ENCODE measurements around the gene STOX2. TPM values are rescaled to one million over a fixed set of nuclear protein-coding genes. Genes with fewer than 3 reads are reported as not detected.

STOX2 gene
- total and polyA plus RNA-seq, 2 of the 8 experiments (the other 6 are each of a cell fraction or from before 2014, with no cell fraction given), result 5.5 to 20.0 TPM

DNA sequence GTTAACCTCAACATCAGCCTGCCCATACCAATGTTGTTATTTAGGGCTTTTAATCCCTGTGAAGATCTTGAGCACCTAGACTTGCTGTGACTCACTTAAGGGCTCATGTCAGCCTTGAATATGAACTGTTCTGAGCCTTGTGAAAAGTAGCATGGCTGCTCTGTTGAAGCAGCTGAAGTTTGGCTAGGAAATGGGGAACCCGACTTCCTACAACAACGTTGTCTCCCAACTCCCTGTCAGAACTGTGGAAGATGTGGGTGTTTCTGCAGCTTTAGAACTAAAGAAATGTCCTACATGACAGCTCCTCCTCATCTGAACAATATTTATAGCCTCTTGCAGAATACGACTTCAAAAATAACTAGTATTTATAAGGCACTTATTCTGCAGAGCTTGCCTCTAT lies 27.5 kb downstream of the STOX2 start (continued):
- TF ChIP-seq, protein P1, sequence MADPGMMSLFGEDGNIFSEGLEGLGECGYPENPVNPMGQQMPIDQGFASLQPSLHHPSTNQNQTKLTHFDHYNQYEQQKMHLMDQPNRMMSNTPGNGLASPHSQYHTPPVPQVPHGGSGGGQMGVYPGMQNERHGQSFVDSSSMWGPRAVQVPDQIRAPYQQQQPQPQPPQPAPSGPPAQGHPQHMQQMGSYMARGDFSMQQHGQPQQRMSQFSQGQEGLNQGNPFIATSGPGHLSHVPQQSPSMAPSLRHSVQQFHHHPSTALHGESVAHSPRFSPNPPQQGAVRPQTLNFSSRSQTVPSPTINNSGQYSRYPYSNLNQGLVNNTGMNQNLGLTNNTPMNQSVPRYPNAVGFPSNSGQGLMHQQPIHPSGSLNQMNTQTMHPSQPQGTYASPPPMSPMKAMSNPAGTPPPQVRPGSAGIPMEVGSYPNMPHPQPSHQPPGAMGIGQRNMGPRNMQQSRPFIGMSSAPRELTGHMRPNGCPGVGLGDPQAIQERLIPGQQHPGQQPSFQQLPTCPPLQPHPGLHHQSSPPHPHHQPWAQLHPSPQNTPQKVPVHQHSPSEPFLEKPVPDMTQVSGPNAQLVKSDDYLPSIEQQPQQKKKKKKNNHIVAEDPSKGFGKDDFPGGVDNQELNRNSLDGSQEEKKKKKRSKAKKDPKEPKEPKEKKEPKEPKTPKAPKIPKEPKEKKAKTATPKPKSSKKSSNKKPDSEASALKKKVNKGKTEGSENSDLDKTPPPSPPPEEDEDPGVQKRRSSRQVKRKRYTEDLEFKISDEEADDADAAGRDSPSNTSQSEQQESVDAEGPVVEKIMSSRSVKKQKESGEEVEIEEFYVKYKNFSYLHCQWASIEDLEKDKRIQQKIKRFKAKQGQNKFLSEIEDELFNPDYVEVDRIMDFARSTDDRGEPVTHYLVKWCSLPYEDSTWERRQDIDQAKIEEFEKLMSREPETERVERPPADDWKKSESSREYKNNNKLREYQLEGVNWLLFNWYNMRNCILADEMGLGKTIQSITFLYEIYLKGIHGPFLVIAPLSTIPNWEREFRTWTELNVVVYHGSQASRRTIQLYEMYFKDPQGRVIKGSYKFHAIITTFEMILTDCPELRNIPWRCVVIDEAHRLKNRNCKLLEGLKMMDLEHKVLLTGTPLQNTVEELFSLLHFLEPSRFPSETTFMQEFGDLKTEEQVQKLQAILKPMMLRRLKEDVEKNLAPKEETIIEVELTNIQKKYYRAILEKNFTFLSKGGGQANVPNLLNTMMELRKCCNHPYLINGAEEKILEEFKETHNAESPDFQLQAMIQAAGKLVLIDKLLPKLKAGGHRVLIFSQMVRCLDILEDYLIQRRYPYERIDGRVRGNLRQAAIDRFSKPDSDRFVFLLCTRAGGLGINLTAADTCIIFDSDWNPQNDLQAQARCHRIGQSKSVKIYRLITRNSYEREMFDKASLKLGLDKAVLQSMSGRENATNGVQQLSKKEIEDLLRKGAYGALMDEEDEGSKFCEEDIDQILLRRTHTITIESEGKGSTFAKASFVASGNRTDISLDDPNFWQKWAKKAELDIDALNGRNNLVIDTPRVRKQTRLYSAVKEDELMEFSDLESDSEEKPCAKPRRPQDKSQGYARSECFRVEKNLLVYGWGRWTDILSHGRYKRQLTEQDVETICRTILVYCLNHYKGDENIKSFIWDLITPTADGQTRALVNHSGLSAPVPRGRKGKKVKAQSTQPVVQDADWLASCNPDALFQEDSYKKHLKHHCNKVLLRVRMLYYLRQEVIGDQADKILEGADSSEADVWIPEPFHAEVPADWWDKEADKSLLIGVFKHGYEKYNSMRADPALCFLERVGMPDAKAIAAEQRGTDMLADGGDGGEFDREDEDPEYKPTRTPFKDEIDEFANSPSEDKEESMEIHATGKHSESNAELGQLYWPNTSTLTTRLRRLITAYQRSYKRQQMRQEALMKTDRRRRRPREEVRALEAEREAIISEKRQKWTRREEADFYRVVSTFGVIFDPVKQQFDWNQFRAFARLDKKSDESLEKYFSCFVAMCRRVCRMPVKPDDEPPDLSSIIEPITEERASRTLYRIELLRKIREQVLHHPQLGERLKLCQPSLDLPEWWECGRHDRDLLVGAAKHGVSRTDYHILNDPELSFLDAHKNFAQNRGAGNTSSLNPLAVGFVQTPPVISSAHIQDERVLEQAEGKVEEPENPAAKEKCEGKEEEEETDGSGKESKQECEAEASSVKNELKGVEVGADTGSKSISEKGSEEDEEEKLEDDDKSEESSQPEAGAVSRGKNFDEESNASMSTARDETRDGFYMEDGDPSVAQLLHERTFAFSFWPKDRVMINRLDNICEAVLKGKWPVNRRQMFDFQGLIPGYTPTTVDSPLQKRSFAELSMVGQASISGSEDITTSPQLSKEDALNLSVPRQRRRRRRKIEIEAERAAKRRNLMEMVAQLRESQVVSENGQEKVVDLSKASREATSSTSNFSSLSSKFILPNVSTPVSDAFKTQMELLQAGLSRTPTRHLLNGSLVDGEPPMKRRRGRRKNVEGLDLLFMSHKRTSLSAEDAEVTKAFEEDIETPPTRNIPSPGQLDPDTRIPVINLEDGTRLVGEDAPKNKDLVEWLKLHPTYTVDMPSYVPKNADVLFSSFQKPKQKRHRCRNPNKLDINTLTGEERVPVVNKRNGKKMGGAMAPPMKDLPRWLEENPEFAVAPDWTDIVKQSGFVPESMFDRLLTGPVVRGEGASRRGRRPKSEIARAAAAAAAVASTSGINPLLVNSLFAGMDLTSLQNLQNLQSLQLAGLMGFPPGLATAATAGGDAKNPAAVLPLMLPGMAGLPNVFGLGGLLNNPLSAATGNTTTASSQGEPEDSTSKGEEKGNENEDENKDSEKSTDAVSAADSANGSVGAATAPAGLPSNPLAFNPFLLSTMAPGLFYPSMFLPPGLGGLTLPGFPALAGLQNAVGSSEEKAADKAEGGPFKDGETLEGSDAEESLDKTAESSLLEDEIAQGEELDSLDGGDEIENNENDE (IDR thresholded peaks at IDR 0.05; ENCODE audit: insufficient replicate concordance, low read length), result no peak
- TF ChIP-seq TCF12 (IDR thresholded peaks at IDR 0.05; ENCODE audit: low read depth, low read length) (no peak), RAD21 (IDR thresholded peaks at IDR 0.05 in 1 of 2, conservative IDR thresholded peaks at IDR 0.05 in 1 of 2; ENCODE audit: low read depth in 2 of 2, low read length in 2 of 2) (no peak), POLR2AphosphoS5 (IDR thresholded peaks at IDR 0.05; ENCODE audit: low read depth, low read length) (no peak), SAP30 (IDR thresholded peaks at IDR 0.05; ENCODE audit: insufficient read depth, insufficient replicate concordance, low read length) (no peak), CHD1 (IDR thresholded peaks at IDR 0.05; ENCODE audit: low read depth, low read length) (no peak), RNF2 (IDR thresholded peaks at IDR 0.05; ENCODE audit: borderline replicate concordance, low read depth, low read length, missing control alignments, poor library complexity, severe bottlenecking) (no peak), GABPA (IDR thresholded peaks at IDR 0.05; ENCODE audit: borderline replicate concordance, insufficient read depth, low read length) (no peak)
